ENCODE measurements around the gene STK35.

- TF ChIP-seq POLR2A (IDR thresholded peaks at IDR 0.05; ENCODE audit: low read length): no peak
- TF ChIP-seq GATA1 (IDR thresholded peaks at IDR 0.05; ENCODE audit: low read depth, low read length): no peak
Measured at GRCh38 chr20:2164966-2165365, 63.3 kb downstream of the STK35 start.

All from erythroblast (primary cell).